ENCODE results near the gene PTTG1. TPM values are rescaled to one million over a fixed set of nuclear protein-coding genes. Genes with fewer than 3 reads are reported as not detected.

PTTG1 gene
- total RNA-seq, 4 donors from 2014 or later = 31.5 to 46.3 (median 43.0) TPM

DNA sequence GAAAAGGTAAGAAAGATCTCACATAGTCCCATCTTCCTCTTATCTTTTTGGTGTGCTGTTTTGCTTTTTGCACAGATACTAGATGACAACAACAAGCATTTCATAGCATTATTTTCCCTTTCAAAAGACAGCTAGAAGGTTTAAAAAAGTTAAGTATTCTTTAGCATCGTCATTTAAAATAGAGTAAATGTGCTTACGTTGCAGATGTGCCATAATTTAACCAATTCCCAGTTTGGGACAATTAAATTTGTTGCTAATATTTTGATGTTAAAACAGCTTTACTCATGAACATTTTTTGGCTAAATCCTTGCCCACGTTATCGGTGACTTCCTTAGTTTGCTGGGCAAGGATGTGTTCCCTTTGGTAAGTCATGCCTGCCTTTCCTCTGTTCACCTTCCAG is 41.6 kb downstream of the PTTG1 start:
- 89 to 91% methylated on average over 4 of the region's 4 CpGs for WGBS, 2 donors
- DNase-seq (ENCODE audit: low spot score in 2 of 2) = no peak
- intact Hi-C loops (cut with DNase I; ENCODE audit: low total_unique reads) = loop anchor here (10.0 kb wide), 1 partner anchor 1608 kb away; no protein-coding TSS in a partner anchor
- no peak overlapping the region for H3K4me3 ChIP-seq (ENCODE audit: low read depth, poor library complexity, severe bottlenecking)
- TF ChIP-seq POLR2A (IDR thresholded peaks at IDR 0.05) = no peak
- TF ChIP-seq, protein P1, sequence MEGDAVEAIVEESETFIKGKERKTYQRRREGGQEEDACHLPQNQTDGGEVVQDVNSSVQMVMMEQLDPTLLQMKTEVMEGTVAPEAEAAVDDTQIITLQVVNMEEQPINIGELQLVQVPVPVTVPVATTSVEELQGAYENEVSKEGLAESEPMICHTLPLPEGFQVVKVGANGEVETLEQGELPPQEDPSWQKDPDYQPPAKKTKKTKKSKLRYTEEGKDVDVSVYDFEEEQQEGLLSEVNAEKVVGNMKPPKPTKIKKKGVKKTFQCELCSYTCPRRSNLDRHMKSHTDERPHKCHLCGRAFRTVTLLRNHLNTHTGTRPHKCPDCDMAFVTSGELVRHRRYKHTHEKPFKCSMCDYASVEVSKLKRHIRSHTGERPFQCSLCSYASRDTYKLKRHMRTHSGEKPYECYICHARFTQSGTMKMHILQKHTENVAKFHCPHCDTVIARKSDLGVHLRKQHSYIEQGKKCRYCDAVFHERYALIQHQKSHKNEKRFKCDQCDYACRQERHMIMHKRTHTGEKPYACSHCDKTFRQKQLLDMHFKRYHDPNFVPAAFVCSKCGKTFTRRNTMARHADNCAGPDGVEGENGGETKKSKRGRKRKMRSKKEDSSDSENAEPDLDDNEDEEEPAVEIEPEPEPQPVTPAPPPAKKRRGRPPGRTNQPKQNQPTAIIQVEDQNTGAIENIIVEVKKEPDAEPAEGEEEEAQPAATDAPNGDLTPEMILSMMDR (IDR thresholded peaks at IDR 0.05) = no peak

DNA sequence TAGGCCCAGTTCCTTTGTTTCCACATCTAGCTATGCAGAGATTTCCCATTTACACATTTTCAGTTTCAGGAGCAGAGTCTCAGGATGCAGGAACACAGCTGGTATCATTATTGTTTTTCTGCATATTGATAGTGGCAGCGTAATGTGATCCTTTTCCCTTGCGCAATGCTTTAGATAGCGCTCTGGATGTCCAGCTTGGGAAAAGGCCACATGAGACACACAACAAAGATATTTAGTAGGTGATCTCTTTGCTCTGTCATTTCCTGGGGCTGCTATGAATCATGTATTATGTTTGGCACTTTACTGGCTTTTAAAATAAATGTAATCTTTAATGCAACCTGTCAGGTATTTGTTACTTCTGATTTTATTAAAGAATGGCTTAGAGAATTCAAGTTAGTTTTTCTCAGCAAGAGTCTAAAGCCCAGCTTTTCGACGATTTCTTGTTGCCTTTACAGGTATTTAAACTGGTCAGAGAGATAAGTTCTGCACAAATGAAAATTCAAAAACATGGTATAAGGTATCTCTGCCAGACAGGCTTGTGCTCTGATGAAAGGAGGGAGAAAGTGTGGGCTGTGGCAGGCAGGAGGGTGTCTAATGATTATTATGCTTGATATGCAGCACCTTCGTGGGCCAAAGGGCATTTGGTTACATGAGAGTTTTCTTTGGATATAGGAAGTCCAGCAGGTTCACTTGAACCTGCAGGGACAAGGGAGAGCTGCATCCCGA is 42.2 kb downstream of the PTTG1 start:
- 58 to 75% methylated on average over 7 of the region's 7 CpGs for WGBS, 2 donors
- TF ChIP-seq POLR2A (IDR thresholded peaks at IDR 0.05) = no peak
- TF ChIP-seq, protein P1 (IDR thresholded peaks at IDR 0.05) = no peak
- H3K4me3 ChIP-seq (ENCODE audit: low read depth, poor library complexity, severe bottlenecking) = no peak overlapping the region
- intact Hi-C loops (cut with DNase I; ENCODE audit: low total_unique reads) = loop anchor here (10.0 kb wide), 1 partner anchor 1609 kb away; no protein-coding TSS in a partner anchor
- no peak for DNase-seq (ENCODE audit: low spot score in 2 of 2)

DNA sequence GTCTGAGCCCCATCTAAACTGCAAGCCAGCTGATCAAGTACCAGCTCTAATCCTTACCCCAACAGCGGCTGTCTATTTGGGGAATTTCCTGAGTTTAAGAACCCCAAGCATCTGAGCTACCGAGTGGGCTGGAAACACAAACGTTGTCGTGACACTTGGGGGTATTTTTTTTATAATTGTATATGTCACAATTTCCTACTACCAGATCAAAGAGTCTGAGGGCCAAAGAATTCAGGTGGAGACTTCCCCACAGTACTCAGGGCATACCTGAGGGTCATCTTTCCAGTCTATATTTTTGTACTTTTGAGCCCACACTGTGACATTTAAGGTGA is 42.8 kb downstream of the PTTG1 start:
- DNase-seq (ENCODE audit: low spot score in 2 of 2) = no peak
- intact Hi-C loops (cut with DNase I; ENCODE audit: low total_unique reads) = loop anchor here (10.0 kb wide), 1 partner anchor 1610 kb away; no protein-coding TSS in a partner anchor
- no peak for TF ChIP-seq POLR2A (IDR thresholded peaks at IDR 0.05)
- TF ChIP-seq, protein P1 (IDR thresholded peaks at IDR 0.05) = no peak
- H3K4me3 ChIP-seq (ENCODE audit: low read depth, poor library complexity, severe bottlenecking) = no peak overlapping the region
- 56 to 66% methylated on average over 4 of the region's 4 CpGs for WGBS, 2 donors

DNA sequence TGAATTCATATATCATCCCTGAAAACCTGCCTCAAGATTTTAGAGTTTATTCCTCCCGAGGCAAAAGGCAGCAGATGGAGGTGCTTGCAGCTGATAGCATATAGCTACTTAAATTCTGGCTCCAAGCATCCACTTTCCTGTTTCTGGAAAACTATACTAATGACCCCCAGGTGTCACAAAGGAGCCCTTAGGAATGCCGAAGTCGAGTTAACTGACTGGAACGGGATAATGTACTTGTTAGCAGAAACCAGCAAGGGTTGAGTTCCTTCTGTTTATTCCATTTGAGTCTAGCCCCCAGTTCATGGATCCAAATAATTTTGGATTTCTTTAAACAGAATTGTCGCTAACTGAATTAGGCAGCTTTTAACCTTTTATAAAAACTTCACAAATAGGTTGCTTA is 44.5 kb downstream of the PTTG1 start:
- 82 to 88% methylated on average over 5 of the region's 5 CpGs for WGBS, 2 donors
- TF ChIP-seq POLR2A (IDR thresholded peaks at IDR 0.05) = no peak
- TF ChIP-seq, protein P1 (IDR thresholded peaks at IDR 0.05) = no peak
- intact Hi-C loops (cut with DNase I; ENCODE audit: low total_unique reads) = loop anchor here (10.0 kb wide), 1 partner anchor 1611 kb away; no protein-coding TSS in a partner anchor
- DNase-seq (ENCODE audit: low spot score in 2 of 2) = no peak
- no peak overlapping the region for H3K4me3 ChIP-seq (ENCODE audit: low read depth, poor library complexity, severe bottlenecking)

DNA sequence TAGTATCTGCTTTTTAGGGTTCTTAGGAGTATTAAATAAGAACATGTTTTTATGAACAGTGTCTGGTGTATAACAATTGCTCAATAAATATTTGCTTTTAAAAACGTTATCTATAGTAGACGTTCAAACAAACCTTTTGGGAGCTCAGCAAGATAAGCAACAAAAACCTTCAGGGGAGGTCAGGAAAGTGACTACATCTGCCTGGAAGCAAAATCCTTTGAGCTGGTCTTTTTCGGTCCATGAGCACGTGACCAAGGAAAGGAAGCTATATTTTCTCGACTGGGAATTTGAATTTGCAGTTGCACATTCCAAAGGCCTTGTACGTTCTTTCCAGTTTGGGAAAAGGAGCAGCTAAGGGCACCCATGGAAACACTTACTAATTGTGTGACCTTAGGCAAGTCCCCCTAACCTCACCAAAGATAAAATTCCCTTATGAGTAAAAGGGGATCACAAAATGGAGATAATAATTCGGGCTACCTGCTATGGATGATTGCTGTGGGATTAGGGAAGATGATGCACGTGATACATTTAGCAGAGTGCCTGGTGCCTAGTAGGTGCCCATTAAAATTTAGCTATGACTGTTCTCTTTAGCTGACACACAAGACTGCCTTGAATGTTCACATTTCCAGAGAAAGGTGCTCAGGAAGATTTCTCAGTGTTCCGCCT is 45.4 kb downstream of the PTTG1 start:
- no peak for TF ChIP-seq POLR2A (IDR thresholded peaks at IDR 0.05)
- TF ChIP-seq, protein P1 (IDR thresholded peaks at IDR 0.05) = no peak
- DNase-seq (ENCODE audit: low spot score in 2 of 2) = no peak
- intact Hi-C loops (cut with DNase I; ENCODE audit: low total_unique reads) = loop anchor here (10.0 kb wide), 1 partner anchor 1612 kb away; no protein-coding TSS in a partner anchor
- WGBS, 2 donors = 59 to 67% methylated on average over 9 of the region's 9 CpGs
- H3K4me3 ChIP-seq (ENCODE audit: low read depth, poor library complexity, severe bottlenecking) = no peak overlapping the region
